DMS53 treated with DMSO at 0.1 percent for 48 hours (cell line): ENCODE data around the gene XIST.
"Not testable (repeated sequence)": the region's sequence is repeated elsewhere in the genome, so short reads cannot be mapped to it uniquely, and the experiment has no call there.

Experiments used
- DNase-seq: peaks from one replicate; lab custom pipeline; 2025; ENCODE audit not compliant: unreplicated experiment; lab: John Stamatoyannopoulos, UW

The XIST gene

DNA sequence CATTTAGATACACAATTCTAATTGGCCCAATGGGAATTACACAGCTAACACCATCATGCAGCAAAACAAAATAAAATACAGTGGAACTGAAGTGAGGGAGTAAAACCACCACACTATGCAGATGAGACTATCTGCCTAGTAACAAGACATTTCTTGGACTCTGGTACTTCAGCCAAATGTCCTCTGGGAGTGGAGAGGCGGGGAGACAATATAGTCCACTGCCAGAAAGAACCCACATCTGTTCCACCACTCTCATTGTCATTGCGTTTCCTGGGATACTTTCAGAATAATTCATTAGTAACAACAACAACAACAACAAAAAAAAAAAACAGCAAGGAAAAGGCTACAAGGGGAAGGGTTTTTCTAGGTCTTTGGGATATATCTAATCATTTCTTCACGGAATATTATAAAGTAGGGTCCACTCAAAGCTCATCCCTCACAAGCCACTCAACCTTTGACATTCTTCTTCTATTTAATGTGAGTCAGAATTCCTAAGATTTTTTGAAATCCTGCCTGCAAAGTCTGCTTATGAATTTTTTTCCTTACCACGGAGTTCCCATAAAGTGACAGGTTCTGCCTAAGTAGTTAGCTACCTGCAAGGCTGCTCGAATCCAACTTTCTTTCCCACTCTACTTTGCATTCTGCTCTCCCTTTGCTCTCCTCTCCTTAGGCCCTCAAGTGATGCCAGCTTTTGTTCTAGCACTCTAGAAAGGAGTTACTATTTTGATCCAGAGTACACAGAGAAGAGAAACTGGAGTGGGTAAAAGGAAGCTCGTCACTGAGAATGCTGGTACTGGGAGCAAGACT is 34.9 kb downstream of the XIST start:
- no peak for DNase-seq

DNA sequence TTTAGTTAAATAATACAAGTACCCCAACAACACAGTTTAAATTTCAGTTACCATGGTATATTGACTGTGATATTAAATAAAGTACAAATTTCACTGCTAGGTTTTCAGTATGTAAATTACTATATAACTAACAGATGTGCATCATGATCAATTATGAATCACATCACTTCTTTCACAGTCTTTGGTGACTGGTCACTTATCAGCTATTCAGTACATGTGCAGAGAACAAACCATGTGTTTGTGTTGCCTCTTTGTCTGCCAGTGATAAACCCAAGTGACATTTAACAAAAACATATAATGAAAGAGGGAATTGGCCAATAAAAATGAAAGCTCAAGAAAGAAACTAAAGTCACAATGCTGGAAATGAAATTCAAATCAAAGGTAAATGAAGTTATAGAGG is 40.3 kb downstream of the XIST start:
- DNase-seq, result no peak

DNA sequence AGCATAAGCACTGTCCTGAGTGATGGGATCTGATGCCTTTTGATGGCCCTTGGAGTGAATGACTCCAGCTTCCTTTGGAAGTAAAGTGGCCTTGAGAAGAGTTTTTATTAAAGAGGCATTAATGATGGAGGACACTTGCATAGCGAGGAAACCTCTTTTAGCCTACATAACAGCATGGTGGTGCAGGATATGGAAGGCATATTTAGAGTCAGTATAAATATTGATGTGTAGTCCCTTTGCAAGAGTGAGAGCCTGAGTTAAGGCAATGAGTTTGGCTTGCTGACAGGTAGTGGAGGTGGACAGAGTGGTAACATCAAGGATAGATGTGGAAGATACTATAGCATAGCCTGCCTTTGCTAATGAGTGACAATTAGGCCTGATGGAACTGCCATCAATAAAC is 48.4 kb downstream of the XIST start:
- DNase-seq, result not testable (repeated sequence)

DNA sequence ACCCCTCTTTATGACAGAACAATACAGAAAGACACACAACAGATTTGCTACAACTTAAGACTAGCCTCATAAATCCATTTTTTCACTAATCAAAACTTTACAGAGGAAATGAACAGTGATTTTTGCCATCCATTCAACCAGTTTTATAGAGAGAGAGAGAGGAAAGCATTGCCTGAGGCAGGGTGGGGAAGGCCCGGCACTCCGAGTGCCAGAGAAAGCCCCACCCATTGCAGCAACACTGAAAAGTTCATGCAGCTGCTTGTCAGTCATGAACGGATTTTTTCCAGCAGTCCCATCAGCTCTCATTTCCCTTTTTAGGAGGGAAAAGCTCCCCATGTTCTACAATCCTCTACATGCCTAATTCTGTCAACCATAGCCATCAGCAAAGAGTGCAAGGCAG is 52.6 kb downstream of the XIST start:
- no peak for DNase-seq

DNA sequence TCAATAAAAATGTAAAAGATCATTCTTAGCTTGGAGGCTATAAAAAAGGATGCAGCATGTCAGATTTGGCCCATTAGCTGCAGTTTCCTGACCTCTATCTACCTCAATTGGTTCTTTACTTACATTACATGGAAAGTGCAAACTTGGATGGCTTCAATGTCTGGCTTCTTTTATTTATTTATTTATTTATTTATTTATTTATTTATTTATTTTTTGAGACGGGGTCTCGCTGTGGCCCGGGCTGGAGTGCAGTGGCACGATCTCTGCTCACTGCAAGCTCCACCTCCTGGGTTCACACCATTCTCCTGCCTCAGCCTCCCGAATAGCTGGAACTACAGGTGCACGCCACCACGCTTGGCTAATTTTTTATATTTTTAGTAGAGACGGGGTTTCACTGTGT is 60.0 kb downstream of the XIST start:
- not testable (repeated sequence) for DNase-seq

DNA sequence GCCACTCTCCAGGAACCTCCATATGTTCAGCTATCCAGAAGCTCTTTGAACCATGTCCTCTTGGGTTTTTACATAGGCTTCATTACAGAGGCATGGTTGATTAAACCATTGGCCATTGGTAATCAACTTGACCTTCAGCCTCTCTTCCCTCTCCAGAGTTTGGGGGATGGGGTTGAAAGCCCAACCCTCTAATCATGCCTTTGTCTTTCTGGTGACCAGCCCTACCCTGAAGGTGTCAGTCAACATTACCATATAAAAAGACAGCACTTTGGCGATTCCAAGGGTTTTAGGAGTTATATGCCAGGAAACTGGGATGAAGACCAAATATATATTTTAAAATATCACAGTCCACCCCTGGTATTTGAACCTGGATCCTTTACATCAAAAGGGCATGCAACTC is 67.0 kb downstream of the XIST start:
- no peak for DNase-seq
